K562 (cell line): ENCODE data around the gene LRRC19. TPM values are rescaled to one million over a fixed set of nuclear protein-coding genes. Genes with fewer than 3 reads are reported as not detected.

Experiments used
- ATAC-seq: fragments of 200-7000 bp; cut with Tn5 transposase; 3 replicates; pipeline ENCODE4 v1.9.1; 2020; ENCODE audit warnings: moderate library complexity
- BruUV-seq: library from RNA; stranded (reverse); fragments of 400-500 nt; replicated peaks from 2 replicates; lab custom pipeline; 2021; lab: Mats Ljungman, UMichigan
- CTCF ChIA-PET: fragments of 300-600 bp; formaldehyde crosslinking; extraction: SDS; loops from one replicate; lab custom pipeline; 2021; ENCODE audit warnings: low intra/inter-chr PET ratio; lab: Yijun Ruan, JAX
- POLR2A ChIA-PET: fragments of 300-600, 350-650 bp; sonication (Branson Sonifier 250); formaldehyde crosslinking; extraction: SDS; loops from one replicate; lab custom pipeline; 2021; ENCODE audit warnings: antibody characterized with exemption, inconsistent platforms; lab: Yijun Ruan, JAX
- DNase-seq, 4 experiments: peaks; one replicate each; pipeline versions ENCODE4 v3.0.0 to v3.0.0-alpha.2; 2011 to 2018; ENCODE audit warnings: low spot score in 3 of 4, mixed read lengths in 3 of 4; ENCODE audit errors: extremely low read depth in 1 of 4
- FAIRE-seq: peaks from 2 replicates; lab custom pipeline; 2011; peaks lifted over from hg19 to GRCh38; lab: Jason Lieb, UNC
- H2AFZ ChIP-seq: 2 replicates; pipeline ENCODE4 v1.6.0; 2011; ENCODE audit warnings: low read depth, low read length, control low read depth, inconsistent platforms
- H3K27ac ChIP-seq: fragments of 200-600 bp; 3 replicates; pipeline ENCODE4 v1.8.0; 2011; ENCODE audit warnings: low read depth, mild to moderate bottlenecking, control low read depth, inconsistent platforms, low read length, moderate library complexity, mixed read lengths; ENCODE audit errors: extremely low read depth
- H3K27me3 ChIP-seq, 2 experiments: fragments of 300-600 bp in 1 of 2; 2 replicates in 1 of 2; 3 replicates in 1 of 2; pipeline versions ENCODE4 v1.6.0 to v1.8.0; 2011; ENCODE audit warnings: inconsistent platforms in 2 of 2, low read length in 2 of 2, mild to moderate bottlenecking in 1 of 2, mixed read lengths in 1 of 2, moderate library complexity in 1 of 2; ENCODE audit not compliant: control insufficient read depth in 2 of 2, insufficient read depth in 2 of 2
- H3K36me3 ChIP-seq: fragments of 300-600 bp; 3 replicates; pipeline ENCODE4 v1.8.0; 2011; ENCODE audit warnings: mild to moderate bottlenecking, low read length, inconsistent platforms; ENCODE audit not compliant: control insufficient read depth, insufficient read depth
- H3K4me1 ChIP-seq, 2 experiments: fragments of 200-600 bp in 1 of 2; replicated peaks in 1 of 2; 2 replicates in 1 of 2; 3 replicates in 1 of 2; pipeline versions ENCODE4 v1.5.1 to v1.8.0; 2011; ENCODE audit warnings: inconsistent platforms in 2 of 2, low read length in 2 of 2, mild to moderate bottlenecking in 1 of 2, mixed read lengths in 1 of 2, moderate library complexity in 1 of 2; ENCODE audit not compliant: control insufficient read depth in 2 of 2, insufficient read depth in 2 of 2
- H3K4me2 ChIP-seq: 2 replicates; pipeline ENCODE4 v1.6.1; 2011; ENCODE audit warnings: low read length, control low read depth, inconsistent platforms, mixed read lengths; ENCODE audit not compliant: insufficient read depth
- H3K4me3 ChIP-seq: fragments of 200-600 bp; sonication (generic), shearing (Covaris generic); 2 replicates; pipeline ENCODE4 v1.5.1; 2016; ENCODE audit warnings: control low read depth, inconsistent platforms
- H3K79me2 ChIP-seq: fragments of 200-600 bp; 3 replicates; pipeline ENCODE4 v1.8.0; 2011; ENCODE audit warnings: low read length, inconsistent platforms; ENCODE audit not compliant: control insufficient read depth, insufficient read depth
- H3K9ac ChIP-seq, 2 experiments: 2 replicates each; pipeline versions ENCODE4 v1.6.0 to v1.6.1; 2011; ENCODE audit warnings: low read depth in 2 of 2, low read length in 2 of 2, control low read depth in 1 of 2, inconsistent platforms in 1 of 2, mild to moderate bottlenecking in 1 of 2, mixed read lengths in 1 of 2; ENCODE audit not compliant: insufficient read depth in 1 of 2
- H3K9me1 ChIP-seq: one replicate; pipeline ENCODE4 v1.6.0; 2011; ENCODE audit warnings: inconsistent platforms, mild to moderate bottlenecking, low read length, moderate library complexity; ENCODE audit not compliant: control insufficient read depth, insufficient read depth
- H3K9me3 ChIP-seq: replicated peaks from 2 replicates; pipeline ENCODE4 v1.5.1; 2011; ENCODE audit warnings: low read depth, low read length, inconsistent platforms; ENCODE audit not compliant: control insufficient read depth, insufficient read depth
- H4K20me1 ChIP-seq: replicated peaks from 2 replicates; pipeline ENCODE4 v1.6.1; 2011; ENCODE audit warnings: low read length, inconsistent platforms, mixed read lengths; ENCODE audit not compliant: control insufficient read depth, insufficient read depth
- ATF4 ChIP-seq: fragments of 450-650 bp; formaldehyde crosslinking; IDR thresholded peaks from 2 replicates; pipeline ENCODE4 v1.4.0; 2022; ENCODE audit warnings: mild to moderate bottlenecking, moderate library complexity
- CCNT2 ChIP-seq: IDR thresholded peaks from 2 replicates; pipeline ENCODE4 v1.6.1; 2011; ENCODE audit warnings: borderline replicate concordance, low read depth, mild to moderate bottlenecking, moderate library complexity, mixed read lengths, low read length; ENCODE audit not compliant: insufficient read length; ENCODE audit errors: extremely low read depth
- DPF2 ChIP-seq: fragments of 450-650 bp; IDR thresholded peaks from 2 replicates; pipeline ENCODE4 v1.6.1; 2016
- HDAC6 ChIP-seq: IDR thresholded peaks from 2 replicates; pipeline ENCODE4 v1.6.1; 2012; ENCODE audit warnings: low read depth, mild to moderate bottlenecking, control low read depth, inconsistent platforms, low read length, moderate library complexity
- KLF1 ChIP-seq: fragments of 450-650 bp; IDR thresholded peaks from 2 replicates; pipeline ENCODE4 v1.6.1; 2016; ENCODE audit warnings: missing genetic modification characterization, missing compliant biosample characterization
- KLF13 ChIP-seq: fragments of 450-650 bp; IDR thresholded peaks from 2 replicates; pipeline ENCODE4 v1.6.1; 2016; ENCODE audit warnings: missing genetic modification characterization, low read depth, mild to moderate bottlenecking, missing compliant biosample characterization, moderate library complexity, borderline replicate concordance
- MCM7 ChIP-seq, 2 experiments: fragments of 450-650 bp; IDR thresholded peaks; 2 replicates each; pipeline ENCODE4 v1.6.1; 2016 to 2018
- SMARCB1 ChIP-seq: IDR thresholded peaks from 2 replicates; pipeline ENCODE4 v1.6.1; 2011; ENCODE audit warnings: improper control_type of control experiment, low read depth; ENCODE audit not compliant: insufficient read length
- TBL1XR1 ChIP-seq, 2 experiments: IDR thresholded peaks; 2 replicates each; pipeline ENCODE4 v1.6.1; 2012; ENCODE audit warnings: improper control_type of control experiment in 2 of 2, low read length in 2 of 2, mild to moderate bottlenecking in 1 of 2
- ZNF140 ChIP-seq: fragments of 250-450 bp; sonication (Bioruptor Pico); IDR thresholded peaks from 2 replicates; pipeline ENCODE4 v1.8.0; 2021; ENCODE audit warnings: moderate library complexity, mild to moderate bottlenecking, inconsistent platforms
- in situ Hi-C: fragments of 300-500 bp; cut with MboI; formaldehyde crosslinking; loops from 4 replicates; pipeline ENCODE4 v1.15.0; 2018; ENCODE audit warnings: inconsistent platforms, mixed read lengths
- intact Hi-C: fragments of 100-400 bp; cut with micrococcal nuclease; formaldehyde crosslinking; loops from 2 replicates; pipeline ENCODE4 v1.14.2; 2022
- polyA plus RNA-seq, 8 experiments: library from polyadenylated mRNA; depleted of rRNA in 4 of 8; stranded (reverse) in 5 of 8; unstranded in 3 of 8; fragments of >200 nt; fragmentation: Nextera tagmentation in 2 of 8; fragmentation: Illumina TruSeq in 1 of 8; extraction: Ambion mirVana in 2 of 8; extraction: Trizol in 1 of 8; gene quantifications; 2 replicates each; pipeline versions ENCODE4 v1.2.1 to v1.2.3, GENCODE V29; 2011 to 2014; ENCODE audit warnings: inconsistent platforms in 1 of 8, missing spikeins in 1 of 8
- total RNA-seq, 7 experiments: library from RNA; depleted of rRNA in 6 of 7; stranded (reverse); fragments of >200 nt in 6 of 7; fragmentation: Illumina TruSeq in 2 of 7; extraction: Trizol in 2 of 7; gene quantifications; 2 replicates each; pipeline versions ENCODE4 v1.2.1 to v1.2.3, GENCODE V29; 2011 to 2021; ENCODE audit warnings: low replicate concordance in 1 of 7
- TF ChIP-seq, protein P1 (sequence below): fragments of 250-450 bp; sonication (Bioruptor Pico); IDR thresholded peaks from 2 replicates; pipeline ENCODE4 v1.4.0; 2020; ENCODE audit warnings: mild to moderate bottlenecking

The LRRC19 gene
- total and polyA plus RNA-seq, 9 of the 15 experiments (the other 6 are each of a cell fraction or from before 2014, with no cell fraction given) = not detected

GRCh38 chr9:27041746-27042145, 36.3 kb upstream of the LRRC19 start:
- ATAC-seq (no peak), FAIRE-seq (no peak), DNase-seq (no peak)
- no peaks in the 10 kb centered on the region for H3K4me1 ChIP-seq
- no peak for TF ChIP-seq ZNF140
- TF ChIP-seq SMARCB1 = no peak
- TF ChIP-seq DPF2 = no peak
- TF ChIP-seq, protein P1, sequence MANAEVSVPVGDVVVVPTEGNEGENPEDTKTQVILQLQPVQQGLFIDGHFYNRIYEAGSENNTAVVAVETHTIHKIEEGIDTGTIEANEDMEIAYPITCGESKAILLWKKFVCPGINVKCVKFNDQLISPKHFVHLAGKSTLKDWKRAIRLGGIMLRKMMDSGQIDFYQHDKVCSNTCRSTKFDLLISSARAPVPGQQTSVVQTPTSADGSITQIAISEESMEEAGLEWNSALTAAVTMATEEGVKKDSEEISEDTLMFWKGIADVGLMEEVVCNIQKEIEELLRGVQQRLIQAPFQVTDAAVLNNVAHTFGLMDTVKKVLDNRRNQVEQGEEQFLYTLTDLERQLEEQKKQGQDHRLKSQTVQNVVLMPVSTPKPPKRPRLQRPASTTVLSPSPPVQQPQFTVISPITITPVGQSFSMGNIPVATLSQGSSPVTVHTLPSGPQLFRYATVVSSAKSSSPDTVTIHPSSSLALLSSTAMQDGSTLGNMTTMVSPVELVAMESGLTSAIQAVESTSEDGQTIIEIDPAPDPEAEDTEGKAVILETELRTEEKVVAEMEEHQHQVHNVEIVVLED = no peak
- TF ChIP-seq HDAC6 = no peak
- TF ChIP-seq TBL1XR1 (IDR thresholded peaks at IDR 0.05; ENCODE audit: low read length in 2 of 2) = no peak
- TF ChIP-seq ATF4 = no peak
- TF ChIP-seq CCNT2 = no peak
- no peak for TF ChIP-seq KLF13 (tag)
- TF ChIP-seq KLF1 (tag) = no peak
- no peak for TF ChIP-seq MCM7 (IDR thresholded peaks at IDR 0.05)
- no TSS peak for BruUV-seq
- H3K9me3 ChIP-seq = no peaks in the 10 kb centered on the region
- intact Hi-C loops (no loop called here), in situ Hi-C loops (no loop called here)
- no peaks in the 10 kb centered on the region for H4K20me1 ChIP-seq
- H3K4me3 ChIP-seq = no peak overlapping the region
- ChIA-PET POLR2A (no interaction called here), CTCF (no interaction called here)
- H3K4me2 ChIP-seq = no peak overlapping the region
- H2AFZ ChIP-seq = no peak overlapping the region
- H3K27ac ChIP-seq = no peak overlapping the region
- no peak overlapping the region for H3K9ac ChIP-seq
- H3K27me3 ChIP-seq = no peaks in the 10 kb centered on the region
- no peaks in the 10 kb centered on the region for H3K9me1 ChIP-seq
- no peaks in the 10 kb centered on the region for H3K79me2 ChIP-seq
- no peaks in the 10 kb centered on the region for H3K36me3 ChIP-seq
